Stimulated activated CD8-positive, alpha-beta memory T cell treated with anti-CD3 and anti-CD28 coated beads, Interleukin-15, amount 100 ng/mL, for 24 hours (primary cell): Measurements from ENCODE around the gene MORN5.

Source experiments
- DNase-seq: peaks from one replicate; pipeline ENCODE4 v3.0.0-alpha.2; 2020; ENCODE audit warnings: low read depth

MORN5 gene

GRCh38 chr9:122192261-122192875 is 32.7 kb downstream of the MORN5 start:
- no peak for DNase-seq

- no peak for DNase-seq
Observed at GRCh38 chr9:122192914-122193525, 33.3 kb downstream of the MORN5 start.

DNA sequence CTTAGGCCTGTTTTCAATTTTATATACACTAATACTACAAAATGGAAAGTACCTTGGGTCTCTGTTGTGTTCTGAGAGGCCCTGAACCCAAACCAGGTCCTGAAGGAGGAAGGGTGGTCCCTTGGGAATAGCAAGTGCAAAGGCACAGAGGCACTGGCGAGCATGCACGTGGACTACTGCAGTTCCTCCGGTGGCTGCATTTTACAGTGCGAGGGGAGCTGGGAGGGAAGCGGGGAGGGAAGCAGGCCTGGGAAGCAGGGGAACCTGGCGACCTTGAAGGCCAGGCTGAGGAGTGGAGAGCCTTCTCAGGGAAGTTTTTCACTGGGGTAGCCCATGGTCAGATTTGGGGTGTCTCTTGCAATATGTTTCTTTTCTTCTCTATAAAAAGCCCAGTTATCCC is 33.9 kb downstream of the MORN5 start:
- no peak for DNase-seq

GRCh38 chr9:122195875-122196274 is 36.2 kb downstream of the MORN5 start:
- DNase-seq = no peak

GRCh38 chr9:122197426-122197825 is 37.7 kb downstream of the MORN5 start:
- DNase-seq = no peak

DNA sequence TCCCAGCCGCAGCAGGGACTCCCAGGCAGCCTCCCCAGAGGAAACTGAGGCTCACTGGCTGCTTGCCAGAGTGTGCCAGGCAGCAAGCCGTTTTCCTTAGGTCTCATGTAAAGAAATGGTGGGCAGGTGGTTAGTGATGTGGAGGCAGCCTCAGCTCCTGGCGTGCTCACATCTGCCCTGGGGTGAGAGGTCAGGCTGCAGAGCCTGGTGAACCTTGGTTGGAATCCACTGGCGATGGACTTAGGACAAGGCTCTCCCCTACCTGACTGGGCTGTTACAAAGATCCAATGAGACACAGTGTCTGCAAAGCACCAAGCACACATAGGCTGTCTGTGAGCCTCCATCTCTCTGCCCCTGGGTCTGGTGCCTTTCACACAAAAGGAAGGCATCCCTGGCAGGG is 38.2 kb downstream of the MORN5 start:
- no peak for DNase-seq

- no peak for DNase-seq
Observed at GRCh38 chr9:122200960-122201595, 41.4 kb downstream of the MORN5 start.

DNA sequence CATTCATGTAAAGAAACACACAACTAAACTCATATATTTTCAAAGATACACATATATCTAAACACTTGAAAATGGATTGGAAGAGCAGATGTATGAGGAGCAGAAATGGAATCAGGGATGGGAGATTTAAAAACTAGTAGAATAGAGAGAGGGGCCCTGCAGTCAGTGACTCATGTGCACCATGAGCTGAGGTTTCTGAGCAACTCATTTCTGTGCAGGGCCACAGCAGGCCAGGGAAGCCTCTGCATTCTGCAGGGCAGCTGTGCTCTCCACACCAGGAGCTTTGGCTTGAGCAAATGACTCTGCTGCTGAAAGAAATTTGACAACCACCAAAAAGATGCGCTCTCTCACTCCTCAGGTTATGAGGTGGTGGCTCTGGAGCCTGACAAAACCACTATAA is 41.9 kb downstream of the MORN5 start:
- no peak for DNase-seq

GRCh38 chr9:122202111-122202510 is 42.4 kb downstream of the MORN5 start:
- no peak for DNase-seq

GRCh38 chr9:122204055-122204454 is 44.3 kb downstream of the MORN5 start:
- no peak for DNase-seq

GRCh38 chr9:122204491-122204890 is 44.8 kb downstream of the MORN5 start:
- DNase-seq = no peak

- DNase-seq = no peak
Observed at GRCh38 chr9:122205176-122205575, 45.5 kb downstream of the MORN5 start.

DNA sequence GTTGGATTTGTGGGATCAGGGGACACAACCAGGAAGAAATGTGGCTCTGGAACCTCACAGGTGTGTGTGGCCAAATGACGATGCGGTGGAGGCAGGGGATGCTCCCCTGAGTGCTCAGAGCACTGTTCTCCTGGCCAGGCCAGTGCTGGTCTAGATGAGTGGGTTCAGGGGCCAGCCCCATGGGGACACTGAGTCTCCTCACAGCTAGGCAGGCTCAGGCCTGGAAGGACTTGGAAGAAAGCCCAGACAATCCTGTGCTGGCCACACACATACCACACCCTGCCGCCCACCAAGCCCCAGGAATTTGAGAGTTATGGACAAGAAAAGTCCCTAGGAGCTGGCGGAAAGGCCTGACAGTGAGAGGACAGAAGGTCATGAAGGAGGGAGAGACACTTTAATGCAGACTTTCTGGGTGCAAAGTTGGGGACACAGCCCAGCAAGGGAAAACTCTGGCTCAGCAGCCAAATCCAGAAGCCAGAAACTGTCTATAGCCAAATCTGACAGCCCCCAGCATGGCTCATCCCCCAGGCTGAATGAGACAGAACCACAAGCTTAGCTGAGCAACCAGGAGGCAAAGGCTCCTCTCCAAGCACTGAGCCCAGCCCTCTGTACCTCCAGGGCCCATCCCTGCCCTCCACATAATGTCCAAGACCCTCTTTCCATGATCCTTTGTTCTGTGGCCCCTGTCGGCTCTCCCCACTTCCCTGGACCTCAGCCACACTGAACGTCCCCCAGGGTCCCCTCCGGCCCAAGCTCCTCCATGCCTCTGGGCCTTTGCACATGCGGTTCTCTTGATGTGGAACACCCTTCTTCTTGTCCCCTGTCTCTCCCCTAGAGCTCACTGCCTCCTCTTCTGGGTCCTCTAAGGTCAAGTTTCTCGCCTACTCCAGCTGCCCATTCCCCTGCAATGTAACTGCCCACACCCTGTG is 46.7 kb downstream of the MORN5 start:
- DNase-seq = no peak

- no peak for DNase-seq
Observed at GRCh38 chr9:122207096-122207495, 47.4 kb downstream of the MORN5 start.

- DNase-seq = no peak
Observed at GRCh38 chr9:122209451-122209850, 49.7 kb downstream of the MORN5 start.

- no peak for DNase-seq
Observed at GRCh38 chr9:122212473-122213004, 52.8 kb downstream of the MORN5 start.

GRCh38 chr9:122213102-122213588 is 53.4 kb downstream of the MORN5 start:
- DNase-seq = no peak

- no peak for DNase-seq
Observed at GRCh38 chr9:122213589-122214413, 54.1 kb downstream of the MORN5 start.

GRCh38 chr9:122214507-122214906 is 54.8 kb downstream of the MORN5 start:
- no peak for DNase-seq

DNA sequence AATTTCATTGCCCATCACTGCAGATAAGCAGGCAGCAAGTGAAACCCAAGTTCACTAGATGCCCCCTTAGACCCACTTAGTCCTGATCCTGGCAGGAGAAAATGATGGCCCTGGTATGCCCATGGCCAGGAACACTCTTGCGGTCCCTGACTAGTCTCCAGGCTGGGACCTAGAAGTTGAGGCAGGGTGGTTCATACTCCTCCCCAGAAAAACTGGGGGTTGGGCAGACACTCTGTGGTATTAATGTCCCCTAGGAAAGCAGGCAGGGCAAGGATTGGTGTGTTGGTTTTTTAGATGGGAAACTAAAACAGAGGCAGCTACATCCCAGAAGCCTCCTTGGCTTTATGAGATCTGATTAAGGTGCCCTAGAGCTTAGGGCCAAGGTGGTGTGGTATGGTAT is 56.0 kb downstream of the MORN5 start:
- no peak for DNase-seq

- no peak for DNase-seq
Observed at GRCh38 chr9:122216138-122216797, 56.6 kb downstream of the MORN5 start.
